ENCODE data around the gene IRF7.

Gene IRF7

GRCh38 chr11:625636-626268, 10.0 kb upstream of the IRF7 start:
- no peak overlapping the region for H3K27ac ChIP-seq (ENCODE audit: low read length)
- no peaks in the 10 kb centered on the region for H3K36me3 ChIP-seq (ENCODE audit: insufficient read depth, low read depth, low read length)
- no peaks in the 10 kb centered on the region for H3K4me1 ChIP-seq (ENCODE audit: insufficient read depth, low read length)
- no peak overlapping the region for H3K9ac ChIP-seq (ENCODE audit: low read depth, low read length)
- H3K9me3 ChIP-seq (ENCODE audit: insufficient read depth, low read depth, low read length): no peaks in the 10 kb centered on the region
- H3K4me3 ChIP-seq (ENCODE audit: low read length): no peak overlapping the region
- H3K27me3 ChIP-seq (ENCODE audit: insufficient read depth, low read length): peaks cover 41% of the 10 kb centered on the region

- no peak within 1 kb of the TSS for H3K9ac ChIP-seq (ENCODE audit: low read depth, low read length)
These were observed 9.2 kb upstream of the IRF7 start, which contains the start of gene CDHR5 for GRCh38 chr11:624705-625635. Gene CDHR5 (minus strand): TSS chr11:624955. CDS start chr11:624902, 53 bp downstream.

GRCh38 chr11:623999-624704, 8.4 kb upstream of the IRF7 start:
- no peaks in the 10 kb centered on the region for H3K4me1 ChIP-seq (ENCODE audit: insufficient read depth, low read length)

More at GRCh38 chr11:624705-625635, 9.2 kb upstream of the IRF7 start, which contains the start of gene CDHR5:
- H3K27me3 ChIP-seq (ENCODE audit: insufficient read depth, low read length): peaks cover 41% of the 10 kb centered on the region
- H3K4me1 ChIP-seq (ENCODE audit: insufficient read depth, low read length): no peaks in the 10 kb centered on the region
- no peak within 1 kb of the TSS for H3K4me3 ChIP-seq (ENCODE audit: low read length)
- H3K9me3 ChIP-seq (ENCODE audit: insufficient read depth, low read depth, low read length): no peaks in the 10 kb centered on the region
- H3K27ac ChIP-seq (ENCODE audit: low read length): no peak within 1 kb of the TSS
- H3K36me3 ChIP-seq (ENCODE audit: insufficient read depth, low read depth, low read length): no peaks in the 10 kb centered on the region

GRCh38 chr11:623349-623869, 7.7 kb upstream of the IRF7 start:
- H3K4me3 ChIP-seq (ENCODE audit: low read length): no peak overlapping the region
- no peaks in the 10 kb centered on the region for H3K36me3 ChIP-seq (ENCODE audit: insufficient read depth, low read depth, low read length)
- H3K27me3 ChIP-seq (ENCODE audit: insufficient read depth, low read length): peaks cover 28% of the 10 kb centered on the region
- H3K27ac ChIP-seq (ENCODE audit: low read length): no peak overlapping the region
- H3K9ac ChIP-seq (ENCODE audit: low read depth, low read length): no peak overlapping the region
- no peaks in the 10 kb centered on the region for H3K9me3 ChIP-seq (ENCODE audit: insufficient read depth, low read depth, low read length)
- H3K4me1 ChIP-seq (ENCODE audit: insufficient read depth, low read length): no peaks in the 10 kb centered on the region

More at GRCh38 chr11:623999-624704, 8.4 kb upstream of the IRF7 start:
- Histone ChIP-seq H3K9ac (ENCODE audit: low read depth, low read length) (no peak overlapping the region), H3K9me3 (ENCODE audit: insufficient read depth, low read depth, low read length) (no peaks in the 10 kb centered on the region), H3K27ac (ENCODE audit: low read length) (no peak overlapping the region), H3K4me3 (ENCODE audit: low read length) (no peak overlapping the region), H3K36me3 (ENCODE audit: insufficient read depth, low read depth, low read length) (no peaks in the 10 kb centered on the region), H3K27me3 (ENCODE audit: insufficient read depth, low read length) (peaks cover 35% of the 10 kb centered on the region)

GRCh38 chr11:621838-622237, 6.1 kb upstream of the IRF7 start:
- Histone ChIP-seq H3K36me3 (ENCODE audit: insufficient read depth, low read depth, low read length) (no peaks in the 10 kb centered on the region), H3K27ac (ENCODE audit: low read length) (no peak overlapping the region), H3K9me3 (ENCODE audit: insufficient read depth, low read depth, low read length) (no peaks in the 10 kb centered on the region), H3K4me3 (ENCODE audit: low read length) (no peak overlapping the region), H3K4me1 (ENCODE audit: insufficient read depth, low read length) (no peaks in the 10 kb centered on the region), H3K27me3 (ENCODE audit: insufficient read depth, low read length) (peaks cover 16% of the 10 kb centered on the region), H3K9ac (ENCODE audit: low read depth, low read length) (no peak overlapping the region)

DNA sequence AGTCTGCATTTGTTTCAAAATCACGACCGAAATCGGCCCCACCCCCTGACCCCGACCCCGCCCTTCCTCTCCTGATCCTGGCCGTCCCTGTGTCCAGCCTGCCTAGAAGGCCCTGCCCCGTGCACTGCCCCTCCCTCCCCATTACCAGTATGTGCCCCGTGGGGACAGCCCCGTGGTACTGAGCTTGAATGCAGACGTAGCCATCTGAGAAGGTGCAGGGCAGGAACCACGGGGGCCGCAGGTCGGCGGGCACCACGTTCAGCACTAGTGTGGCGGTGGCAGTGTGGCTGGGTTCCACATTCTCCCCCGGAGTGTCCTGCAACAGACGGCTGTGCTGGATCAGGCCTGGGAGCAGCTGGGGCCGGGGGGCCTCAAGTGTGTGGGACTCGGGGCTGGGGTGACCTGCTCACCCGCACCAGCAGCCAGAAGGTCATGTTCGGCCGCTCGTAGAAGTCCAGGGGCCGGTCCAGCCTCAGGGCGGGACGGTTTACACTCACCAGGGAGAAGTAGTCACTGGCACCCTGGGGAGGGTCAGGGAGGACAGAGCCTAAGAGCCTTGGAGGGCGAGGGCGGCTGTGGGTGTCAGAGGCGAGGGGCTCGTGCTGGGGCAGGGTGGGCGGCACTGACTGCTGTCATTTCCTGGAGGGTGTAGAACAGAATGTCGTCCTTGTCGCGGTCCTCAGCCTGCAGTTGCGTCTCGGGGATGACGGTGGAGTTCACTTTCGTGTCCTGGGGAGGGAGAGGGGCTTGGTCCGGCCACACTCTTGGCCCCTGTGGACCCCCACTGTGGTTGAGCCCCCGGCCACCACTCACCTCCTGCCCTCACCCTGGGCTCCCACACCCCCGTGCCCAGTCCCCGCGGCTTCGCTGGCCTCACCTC, 5.4 kb upstream of the IRF7 start:
- Histone ChIP-seq H3K4me3 (ENCODE audit: low read length) (no peak overlapping the region), H3K4me1 (ENCODE audit: insufficient read depth, low read length) (no peaks in the 10 kb centered on the region)

DNA sequence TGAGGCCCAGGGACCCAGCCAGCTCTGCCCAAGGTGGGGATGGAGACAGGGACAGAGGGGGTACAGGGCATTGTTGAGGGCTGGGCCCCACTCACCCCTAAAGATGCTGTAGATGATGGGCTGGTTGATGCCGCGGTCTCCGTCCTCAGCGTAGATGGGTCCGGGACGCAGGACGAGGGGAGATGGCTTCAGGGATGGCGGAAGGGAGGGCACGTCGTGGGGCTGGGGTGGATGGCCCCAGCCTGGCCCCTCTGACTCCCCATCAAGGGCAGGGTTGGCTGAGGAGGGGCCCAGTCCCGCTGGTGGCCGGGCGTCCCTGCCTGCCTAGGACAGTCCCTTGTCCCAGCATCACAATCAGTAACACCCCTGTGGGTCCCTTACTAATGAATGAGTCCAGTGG, 4.5 kb upstream of the IRF7 start:
- H3K4me3 ChIP-seq (ENCODE audit: low read length): no peak overlapping the region
- peaks cover under 1% of the 10 kb centered on the region; the same call in 1 of the 2 replicates for H3K27me3 ChIP-seq (ENCODE audit: insufficient read depth, low read length)
- H3K36me3 ChIP-seq (ENCODE audit: insufficient read depth, low read depth, low read length): no peaks in the 10 kb centered on the region
- H3K9me3 ChIP-seq (ENCODE audit: insufficient read depth, low read depth, low read length): no peaks in the 10 kb centered on the region
- no peak overlapping the region for H3K27ac ChIP-seq (ENCODE audit: low read length)
- no peaks in the 10 kb centered on the region for H3K4me1 ChIP-seq (ENCODE audit: insufficient read depth, low read length)
- no peak overlapping the region for H3K9ac ChIP-seq (ENCODE audit: low read depth, low read length)

More for the DNA sequence above, 5.4 kb upstream of the IRF7 start:
- H3K9me3 ChIP-seq (ENCODE audit: insufficient read depth, low read depth, low read length): no peaks in the 10 kb centered on the region
- no peak overlapping the region for H3K27ac ChIP-seq (ENCODE audit: low read length)
- H3K36me3 ChIP-seq (ENCODE audit: insufficient read depth, low read depth, low read length): no peaks in the 10 kb centered on the region
- H3K9ac ChIP-seq (ENCODE audit: low read depth, low read length): no peak overlapping the region
- H3K27me3 ChIP-seq (ENCODE audit: insufficient read depth, low read length): peaks cover 10% of the 10 kb centered on the region; the same call in 1 of the 2 replicates

GRCh38 chr11:619628-620050, 3.9 kb upstream of the IRF7 start:
- H3K36me3 ChIP-seq (ENCODE audit: insufficient read depth, low read depth, low read length): no peaks in the 10 kb centered on the region
- no peak overlapping the region for H3K4me3 ChIP-seq (ENCODE audit: low read length)
- H3K9me3 ChIP-seq (ENCODE audit: insufficient read depth, low read depth, low read length): no peaks in the 10 kb centered on the region
- H3K9ac ChIP-seq (ENCODE audit: low read depth, low read length): no peak overlapping the region
- no peaks in the 10 kb centered on the region for H3K4me1 ChIP-seq (ENCODE audit: insufficient read depth, low read length)
- no peak overlapping the region for H3K27ac ChIP-seq (ENCODE audit: low read length)
- no peaks in the 10 kb centered on the region for H3K27me3 ChIP-seq (ENCODE audit: insufficient read depth, low read length)

- Histone ChIP-seq H3K9ac (ENCODE audit: low read depth, low read length) (no peak overlapping the region), H3K27me3 (ENCODE audit: insufficient read depth, low read length) (no peaks in the 10 kb centered on the region), H3K9me3 (ENCODE audit: insufficient read depth, low read depth, low read length) (no peaks in the 10 kb centered on the region), H3K36me3 (ENCODE audit: insufficient read depth, low read depth, low read length) (no peaks in the 10 kb centered on the region), H3K4me1 (ENCODE audit: insufficient read depth, low read length) (no peaks in the 10 kb centered on the region), H3K4me3 (ENCODE audit: low read length) (no peak overlapping the region), H3K27ac (ENCODE audit: low read length) (no peak overlapping the region)
These were observed 3.3 kb upstream of the IRF7 start for GRCh38 chr11:618856-619627.

DNA sequence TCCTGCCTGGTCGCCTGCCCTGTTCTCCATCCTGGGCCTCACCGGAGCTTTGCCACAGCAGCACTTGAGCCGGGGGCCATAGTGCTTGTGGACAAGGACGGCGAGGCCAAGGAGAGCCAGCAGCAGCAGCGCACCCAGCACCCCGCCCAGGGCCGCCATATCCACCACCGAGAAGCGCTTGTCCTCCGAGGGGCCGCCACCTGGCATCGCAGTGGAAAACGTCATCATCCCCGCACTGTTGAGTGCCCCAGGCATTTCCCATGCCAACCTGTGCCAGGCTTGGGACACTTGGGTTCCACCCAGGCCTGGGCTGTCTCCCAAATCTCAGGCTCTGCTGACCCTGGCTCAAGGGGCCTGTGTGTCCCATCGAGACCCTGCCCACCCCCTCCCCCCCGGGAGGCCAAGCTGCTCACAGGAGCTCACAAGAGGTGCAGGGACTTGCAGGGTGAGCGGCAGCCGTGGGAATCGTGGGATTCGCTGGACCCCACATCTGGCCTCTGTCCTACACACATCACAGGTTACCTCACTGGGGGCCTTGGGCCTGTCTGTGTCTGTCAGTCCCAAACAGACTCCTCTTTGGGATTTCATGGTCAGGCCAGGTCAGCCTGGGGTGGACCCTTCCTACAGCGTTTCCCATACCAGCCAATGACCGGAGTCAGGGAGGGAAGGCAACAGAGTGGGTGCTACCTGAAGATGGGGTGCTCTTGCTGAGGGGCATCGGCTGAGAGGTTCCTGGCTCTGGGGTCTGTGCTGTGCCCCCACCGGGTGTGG, 2.3 kb upstream of the IRF7 start:
- no peaks in the 10 kb centered on the region for H3K9me3 ChIP-seq (ENCODE audit: insufficient read depth, low read depth, low read length)
- no peaks in the 10 kb centered on the region for H3K27me3 ChIP-seq (ENCODE audit: insufficient read depth, low read length)
- H3K9ac ChIP-seq (ENCODE audit: low read depth, low read length): no peak overlapping the region
- H3K36me3 ChIP-seq (ENCODE audit: insufficient read depth, low read depth, low read length): 0 out of 2 replicates have a peak, but pooled peaks cover 1% of the 10 kb centered on the region
- no peaks in the 10 kb centered on the region for H3K4me1 ChIP-seq (ENCODE audit: insufficient read depth, low read length)
- H3K27ac ChIP-seq (ENCODE audit: low read length): no peak overlapping the region
- H3K4me3 ChIP-seq (ENCODE audit: low read length): no peak overlapping the region
